ENCODE results near the gene STRADA. TPM values are rescaled to one million over a fixed set of nuclear protein-coding genes. Genes with fewer than 3 reads are reported as not detected.

The STRADA gene
- total RNA-seq, 1 donor from 2014 or later = 3.2 TPM

DNA sequence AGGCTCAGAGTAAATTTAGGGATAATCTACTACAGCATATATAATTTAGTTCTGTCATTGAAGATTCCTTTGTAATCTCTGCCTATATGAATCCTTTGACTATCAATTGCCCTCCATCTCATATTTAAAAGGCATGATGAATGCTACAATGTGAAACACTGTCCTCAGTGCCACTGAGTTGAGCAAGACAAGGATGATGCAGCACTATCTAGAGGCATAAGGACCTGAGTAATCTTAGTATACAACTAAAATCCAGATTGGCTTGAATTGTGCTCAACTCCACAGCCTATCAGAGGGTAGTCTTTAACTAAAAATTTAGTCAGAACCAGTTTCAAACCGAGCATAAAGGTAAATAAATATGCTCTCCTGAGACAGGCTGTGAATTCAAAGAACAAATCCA is 11.6 kb upstream of the STRADA start:
- H3K27me3 ChIP-seq = no peaks in the 10 kb centered on the region
- H3K9me3 ChIP-seq = no peaks in the 10 kb centered on the region
- H3K4me3 ChIP-seq = no peak overlapping the region
- H3K36me3 ChIP-seq = peaks cover 61 to 84% of the 10 kb centered on the region in 2 donors
- intact Hi-C loops (cut with DNase I) = no loop called here
- H3K4me1 ChIP-seq = no peaks in the 10 kb centered on the region
- no peak for TF ChIP-seq CTCF (IDR thresholded peaks at IDR 0.05)
- no peak for DNase-seq (ENCODE audit: low spot score in 2 of 2)
- no peak overlapping the region for H3K27ac ChIP-seq

GRCh38 chr17:63752707-63753106 is 11.1 kb upstream of the STRADA start:
- Histone ChIP-seq H3K9me3 (no peaks in the 10 kb centered on the region), H3K36me3 (peaks cover 60 to 84% of the 10 kb centered on the region in 2 donors), H3K27ac (no peak overlapping the region), H3K4me1 (no peaks in the 10 kb centered on the region), H3K27me3 (no peaks in the 10 kb centered on the region), H3K4me3 (no peak overlapping the region)
- intact Hi-C loops (cut with DNase I) = no loop called here
- TF ChIP-seq CTCF (IDR thresholded peaks at IDR 0.05) = no peak
- no peak for DNase-seq (ENCODE audit: low spot score in 2 of 2)

GRCh38 chr17:63751806-63752205 is 10.2 kb upstream of the STRADA start:
- Histone ChIP-seq H3K4me3 (no peak overlapping the region), H3K9me3 (no peaks in the 10 kb centered on the region), H3K4me1 (no peaks in the 10 kb centered on the region), H3K36me3 (peaks cover 63 to 82% of the 10 kb centered on the region in 2 donors), H3K27ac (no peak overlapping the region), H3K27me3 (no peaks in the 10 kb centered on the region)
- intact Hi-C loops (cut with DNase I) = no loop called here
- no peak for DNase-seq (ENCODE audit: low spot score in 2 of 2)
- no peak for TF ChIP-seq CTCF (IDR thresholded peaks at IDR 0.05)

- intact Hi-C loops (cut with DNase I) = loop anchor here (2.0 kb wide), 4 partner anchors 32 to 118 kb away; partner anchors contain the start of genes CCDC47, FTSJ3, LIMD2 and MAP3K3
- peak overlapping the region; percentile 84 to 90 for H3K4me3 ChIP-seq
- peak overlapping the region; percentile 91 to 94 for H3K27ac ChIP-seq
- peaks cover 0 to 10% of the 10 kb centered on the region in 2 donors for H3K4me1 ChIP-seq
- no peaks in the 10 kb centered on the region for H3K27me3 ChIP-seq
- DNase-seq (ENCODE audit: low spot score in 2 of 2) = no peak
- TF ChIP-seq CTCF (IDR thresholded peaks at IDR 0.05) = no peak
- no peaks in the 10 kb centered on the region for H3K9me3 ChIP-seq
- peaks cover 0 to 6% of the 10 kb centered on the region in 2 donors for H3K36me3 ChIP-seq
These were observed 524 bp downstream of the STRADA start for GRCh38 chr17:63741143-63741407.

- H3K4me3 ChIP-seq = peak overlapping the region; percentile 84 to 90
- no peaks in the 10 kb centered on the region for H3K9me3 ChIP-seq
- no peak for TF ChIP-seq CTCF (IDR thresholded peaks at IDR 0.05)
- H3K4me1 ChIP-seq = peaks cover 0 to 10% of the 10 kb centered on the region in 2 donors
- intact Hi-C loops (cut with DNase I) = loop anchor here (2.0 kb wide), 4 partner anchors 32 to 118 kb away; partner anchors contain the start of genes CCDC47, FTSJ3, LIMD2 and MAP3K3
- no peak for DNase-seq (ENCODE audit: low spot score in 2 of 2)
- H3K27ac ChIP-seq = peak overlapping the region; percentile 91 to 94
- H3K27me3 ChIP-seq = no peaks in the 10 kb centered on the region
- peaks cover 0 to 2% of the 10 kb centered on the region in 2 donors for H3K36me3 ChIP-seq
These were observed 996 bp downstream of the STRADA start for GRCh38 chr17:63740464-63741142.

All from ascending aorta (tissue), 2 donors.